Measurements from ENCODE around the gene FMN1.

The FMN1 gene

DNA sequence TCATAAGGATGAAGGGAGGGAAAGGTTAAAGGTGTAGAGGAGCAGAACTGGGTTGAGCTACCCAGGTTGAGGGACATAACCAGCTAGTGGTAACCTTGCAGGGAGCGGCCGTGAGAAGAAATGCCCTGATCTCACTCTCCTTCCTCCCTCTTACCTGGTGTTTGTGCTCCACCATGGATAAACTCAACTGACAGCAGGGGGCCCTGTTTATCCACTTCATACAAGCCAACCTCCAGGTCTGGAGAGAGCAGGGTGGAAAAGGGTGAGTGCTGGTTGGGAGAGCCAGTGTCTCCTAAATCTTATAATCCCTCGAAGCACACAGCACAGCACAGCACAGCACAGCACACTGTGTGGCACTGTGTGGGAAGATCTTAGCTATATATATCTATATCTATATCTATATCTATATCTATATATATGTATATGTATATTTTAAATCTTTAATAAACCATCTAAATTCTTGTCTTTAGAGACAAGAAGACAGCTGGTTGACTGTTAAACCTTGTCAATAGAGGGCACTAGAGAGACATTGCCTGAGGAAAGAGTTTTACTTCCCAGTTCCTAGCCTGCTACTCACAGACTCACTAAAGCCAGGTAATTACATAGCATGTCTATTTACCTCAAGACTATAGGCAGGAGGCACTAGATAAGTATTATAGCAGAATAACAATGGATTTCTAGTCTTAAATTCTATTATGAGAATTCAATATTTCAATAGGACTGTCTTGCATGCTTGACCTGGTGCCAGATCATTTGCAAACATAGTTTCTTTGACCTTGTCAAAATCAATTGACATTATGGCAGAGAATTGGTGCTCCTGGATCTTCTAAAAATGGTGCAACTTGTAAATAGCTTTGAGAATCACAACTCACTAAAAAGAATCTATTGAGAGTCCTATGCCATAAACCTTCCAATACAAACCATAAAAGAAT, 21.7 kb upstream of the FMN1 start:
- Histone ChIP-seq H3K4me1 (ENCODE audit: control insufficient read depth, insufficient read depth, low read length) (no peaks in the 10 kb centered on the region), H3K9me3 (ENCODE audit: control insufficient read depth, insufficient read depth, low read length) (no peaks in the 10 kb centered on the region), H3K27ac (ENCODE audit: low read length) (no peak overlapping the region), H3K27me3 (ENCODE audit: control insufficient read depth, insufficient read depth, low read length) (no peaks in the 10 kb centered on the region), H3K36me3 (ENCODE audit: control insufficient read depth, insufficient read depth, low read length) (no peaks in the 10 kb centered on the region), H3K4me3 (ENCODE audit: low read length) (no peak overlapping the region)
- no CpG with 5 or more reads among the region's 3 CpGs for WGBS (ENCODE audit: insufficient coverage, insufficient read length)
- no peak for DNase-seq (ENCODE audit: low read depth, low spot score)

GRCh38 chr15:33211176-33211808, 16.8 kb upstream of the FMN1 start:
- no peak overlapping the region for H3K4me3 ChIP-seq (ENCODE audit: low read length)
- H3K27me3 ChIP-seq (ENCODE audit: control insufficient read depth, insufficient read depth, low read length), result no peaks in the 10 kb centered on the region
- no CpG with 5 or more reads among the region's 3 CpGs for WGBS (ENCODE audit: insufficient coverage, insufficient read length)
- H3K27ac ChIP-seq (ENCODE audit: low read length), result no peak overlapping the region
- no peaks in the 10 kb centered on the region for H3K36me3 ChIP-seq (ENCODE audit: control insufficient read depth, insufficient read depth, low read length)
- no peaks in the 10 kb centered on the region for H3K9me3 ChIP-seq (ENCODE audit: control insufficient read depth, insufficient read depth, low read length)
- H3K4me1 ChIP-seq (ENCODE audit: control insufficient read depth, insufficient read depth, low read length), result no peaks in the 10 kb centered on the region
- no peak for DNase-seq (ENCODE audit: low read depth, low spot score)

- H3K27ac ChIP-seq (ENCODE audit: low read length), result no peak overlapping the region
- no peaks in the 10 kb centered on the region for H3K27me3 ChIP-seq (ENCODE audit: control insufficient read depth, insufficient read depth, low read length)
- no peak overlapping the region for H3K4me3 ChIP-seq (ENCODE audit: low read length)
- no peaks in the 10 kb centered on the region for H3K36me3 ChIP-seq (ENCODE audit: control insufficient read depth, insufficient read depth, low read length)
- no CpG with 5 or more reads among the region's 2 CpGs for WGBS (ENCODE audit: insufficient coverage, insufficient read length)
- DNase-seq (ENCODE audit: low read depth, low spot score), result no peak
- H3K9me3 ChIP-seq (ENCODE audit: control insufficient read depth, insufficient read depth, low read length), result no peaks in the 10 kb centered on the region
- H3K4me1 ChIP-seq (ENCODE audit: control insufficient read depth, insufficient read depth, low read length), result no peaks in the 10 kb centered on the region
Measured at GRCh38 chr15:33209575-33210481, 15.3 kb upstream of the FMN1 start.

- Histone ChIP-seq H3K4me3 (ENCODE audit: low read length) (no peak overlapping the region), H3K36me3 (ENCODE audit: control insufficient read depth, insufficient read depth, low read length) (no peaks in the 10 kb centered on the region), H3K9me3 (ENCODE audit: control insufficient read depth, insufficient read depth, low read length) (no peaks in the 10 kb centered on the region), H3K27ac (ENCODE audit: low read length) (no peak overlapping the region), H3K27me3 (ENCODE audit: control insufficient read depth, insufficient read depth, low read length) (no peaks in the 10 kb centered on the region), H3K4me1 (ENCODE audit: control insufficient read depth, insufficient read depth, low read length) (no peaks in the 10 kb centered on the region)
- WGBS (ENCODE audit: insufficient coverage, insufficient read length), result no CpG with 5 or more reads among the region's 4 CpGs
- no peak for DNase-seq (ENCODE audit: low read depth, low spot score)
Measured at GRCh38 chr15:33207646-33208045, 13.1 kb upstream of the FMN1 start.

DNA sequence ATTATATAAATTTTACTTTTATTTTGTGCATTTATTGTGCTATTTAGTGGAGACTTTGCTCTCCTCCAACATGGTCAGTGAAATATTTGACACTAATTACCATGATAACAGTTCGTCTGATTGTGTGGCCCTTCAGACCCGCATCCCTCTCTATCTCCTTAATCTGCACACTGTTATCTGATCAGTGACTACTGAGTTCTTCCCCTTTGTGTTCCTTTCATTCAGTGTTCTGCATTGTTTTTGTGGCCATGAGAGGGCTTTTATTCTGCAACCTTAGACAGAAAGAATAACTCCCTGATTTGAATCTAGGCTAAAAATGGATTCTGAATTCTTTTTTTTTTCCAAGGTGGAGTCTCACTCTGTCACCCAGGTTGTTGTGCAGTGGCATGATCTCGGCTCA, 11.9 kb upstream of the FMN1 start:
- Histone ChIP-seq H3K4me3 (ENCODE audit: low read length) (no peak overlapping the region), H3K27ac (ENCODE audit: low read length) (no peak overlapping the region), H3K4me1 (ENCODE audit: control insufficient read depth, insufficient read depth, low read length) (peaks cover 3% of the 10 kb centered on the region; the same call in 1 of the 2 replicates), H3K27me3 (ENCODE audit: control insufficient read depth, insufficient read depth, low read length) (no peaks in the 10 kb centered on the region), H3K36me3 (ENCODE audit: control insufficient read depth, insufficient read depth, low read length) (no peaks in the 10 kb centered on the region), H3K9me3 (ENCODE audit: control insufficient read depth, insufficient read depth, low read length) (no peaks in the 10 kb centered on the region)
- no peak for DNase-seq (ENCODE audit: low read depth, low spot score)
- WGBS (ENCODE audit: insufficient coverage, insufficient read length), result no CpG with 5 or more reads among the region's 3 CpGs

- H3K4me3 ChIP-seq (ENCODE audit: low read length), result no peak overlapping the region
- peaks cover 3% of the 10 kb centered on the region; the same call in 1 of the 2 replicates for H3K4me1 ChIP-seq (ENCODE audit: control insufficient read depth, insufficient read depth, low read length)
- H3K27me3 ChIP-seq (ENCODE audit: control insufficient read depth, insufficient read depth, low read length), result no peaks in the 10 kb centered on the region
- whole genome bisulfite sequencing (ENCODE audit: insufficient coverage, insufficient read length), result no CpG with 5 or more reads among the region's 3 CpGs
- no peak for DNase-seq (ENCODE audit: low read depth, low spot score)
- no peaks in the 10 kb centered on the region for H3K36me3 ChIP-seq (ENCODE audit: control insufficient read depth, insufficient read depth, low read length)
- no peaks in the 10 kb centered on the region for H3K9me3 ChIP-seq (ENCODE audit: control insufficient read depth, insufficient read depth, low read length)
- H3K27ac ChIP-seq (ENCODE audit: low read length), result no peak overlapping the region
Measured at GRCh38 chr15:33204926-33205325, 10.4 kb upstream of the FMN1 start.

GRCh38 chr15:33204087-33204486, 9.6 kb upstream of the FMN1 start:
- Histone ChIP-seq H3K36me3 (ENCODE audit: control insufficient read depth, insufficient read depth, low read length) (no peaks in the 10 kb centered on the region), H3K27ac (ENCODE audit: low read length) (no peak overlapping the region), H3K4me1 (ENCODE audit: control insufficient read depth, insufficient read depth, low read length) (peaks cover 3% of the 10 kb centered on the region; the same call in 1 of the 2 replicates), H3K27me3 (ENCODE audit: control insufficient read depth, insufficient read depth, low read length) (no peaks in the 10 kb centered on the region), H3K9me3 (ENCODE audit: control insufficient read depth, insufficient read depth, low read length) (no peaks in the 10 kb centered on the region), H3K4me3 (ENCODE audit: low read length) (no peak overlapping the region)
- DNase-seq (ENCODE audit: low read depth, low spot score), result no peak

DNA sequence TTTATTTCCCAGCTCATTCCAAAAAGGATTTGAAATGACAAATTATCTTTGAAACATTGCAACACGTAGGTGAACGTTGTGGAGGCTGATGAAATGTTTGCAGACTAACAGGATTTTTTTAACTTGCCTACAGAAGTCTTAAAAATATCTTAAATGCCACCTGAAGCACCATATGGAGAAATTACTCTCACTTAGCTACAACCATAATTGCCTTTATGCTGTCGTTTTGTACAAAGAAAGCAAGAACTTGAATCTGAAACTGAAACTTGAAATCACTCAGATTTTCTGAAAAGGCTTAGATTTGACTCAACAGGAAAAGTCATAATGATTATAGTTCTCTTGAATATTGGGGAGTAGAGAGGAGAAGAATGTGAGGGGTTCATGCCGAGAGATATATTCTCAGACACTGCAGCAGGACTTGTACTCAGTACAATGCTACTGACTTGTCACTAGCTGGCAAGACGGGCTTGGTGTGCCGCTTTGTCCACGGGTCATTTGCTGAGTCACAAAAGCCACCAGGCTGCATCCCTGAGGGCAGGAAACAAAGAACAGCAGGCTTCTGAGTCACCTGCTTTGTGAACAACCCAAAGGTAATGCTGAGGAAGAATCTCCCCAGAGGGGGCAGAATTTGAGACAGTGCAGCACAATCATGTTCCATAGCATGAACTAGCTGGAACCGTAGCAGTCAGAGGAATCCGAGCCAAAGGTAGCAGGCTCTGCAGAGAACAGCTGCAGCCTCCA, 7.1 kb upstream of the FMN1 start:
- peaks cover 3% of the 10 kb centered on the region; the same call in 1 of the 2 replicates for H3K4me1 ChIP-seq (ENCODE audit: control insufficient read depth, insufficient read depth, low read length)
- no CpG with 5 or more reads among the region's 9 CpGs for WGBS (ENCODE audit: insufficient coverage, insufficient read length)
- no peaks in the 10 kb centered on the region for H3K9me3 ChIP-seq (ENCODE audit: control insufficient read depth, insufficient read depth, low read length)
- H3K27ac ChIP-seq (ENCODE audit: low read length), result no peak overlapping the region
- H3K36me3 ChIP-seq (ENCODE audit: control insufficient read depth, insufficient read depth, low read length), result no peaks in the 10 kb centered on the region
- no peak for DNase-seq (ENCODE audit: low read depth, low spot score)
- no peaks in the 10 kb centered on the region for H3K27me3 ChIP-seq (ENCODE audit: control insufficient read depth, insufficient read depth, low read length)
- H3K4me3 ChIP-seq (ENCODE audit: low read length), result no peak overlapping the region

- no peaks in the 10 kb centered on the region for H3K36me3 ChIP-seq (ENCODE audit: control insufficient read depth, insufficient read depth, low read length)
- no peak overlapping the region for H3K27ac ChIP-seq (ENCODE audit: low read length)
- H3K4me1 ChIP-seq (ENCODE audit: control insufficient read depth, insufficient read depth, low read length), result peaks cover 3% of the 10 kb centered on the region; the same call in 1 of the 2 replicates
- H3K9me3 ChIP-seq (ENCODE audit: control insufficient read depth, insufficient read depth, low read length), result no peaks in the 10 kb centered on the region
- DNase-seq (ENCODE audit: low read depth, low spot score), result no peak
- no peaks in the 10 kb centered on the region for H3K27me3 ChIP-seq (ENCODE audit: control insufficient read depth, insufficient read depth, low read length)
- H3K4me3 ChIP-seq (ENCODE audit: low read length), result no peak overlapping the region
- WGBS (ENCODE audit: insufficient coverage, insufficient read length), result no CpG with 5 or more reads among the region's 7 CpGs
Measured at GRCh38 chr15:33200903-33201302, 6.4 kb upstream of the FMN1 start.
